Hepatocyte (in vitro differentiated cells): ENCODE data around the gene PRAMEF7. TPM values are rescaled to one million over a fixed set of nuclear protein-coding genes. Genes with fewer than 3 reads are reported as not detected.
"Not testable (repeated sequence)": the region's sequence is repeated elsewhere in the genome, so short reads cannot be mapped to it uniquely, and the experiment has no call there.

Experiments used
- DNase-seq: peaks from one replicate; pipeline ENCODE4 v3.0.0-alpha.2; 2016; ENCODE audit warnings: low spot score
- H2AFZ ChIP-seq: fragments of 200-600 bp; sonication (generic); 2 replicates; pipeline ENCODE4 v1.6.0; 2016; ENCODE audit warnings: antibody characterized with exemption, mild to moderate bottlenecking
- H3K27ac ChIP-seq: fragments of 200-600 bp; sonication (generic); 2 replicates; pipeline ENCODE4 v1.5.1; 2016; ENCODE audit warnings: mild to moderate bottlenecking
- H3K27me3 ChIP-seq: fragments of 200-600 bp; sonication (generic); 2 replicates; pipeline ENCODE4 v1.6.1; 2016
- H3K36me3 ChIP-seq: fragments of 200-600 bp; sonication (generic); replicated peaks from 2 replicates; pipeline ENCODE4 v1.5.1; 2016; ENCODE audit warnings: low read depth; ENCODE audit not compliant: insufficient read depth
- H3K4me1 ChIP-seq: fragments of 200-600 bp; sonication (generic); 2 replicates; pipeline ENCODE4 v1.5.1; 2016; ENCODE audit warnings: mild to moderate bottlenecking, moderate library complexity; ENCODE audit not compliant: insufficient read depth
- H3K4me2 ChIP-seq: fragments of 200-600 bp; sonication (generic); 2 replicates; pipeline ENCODE4 v1.6.0; 2016
- H3K4me3 ChIP-seq: fragments of 200-600 bp; sonication (generic); 2 replicates; pipeline ENCODE4 v1.5.1; 2016; ENCODE audit warnings: mild to moderate bottlenecking
- H3K79me2 ChIP-seq: fragments of 200-600 bp; sonication (generic); 2 replicates; pipeline ENCODE4 v1.6.0; 2017; ENCODE audit warnings: mild to moderate bottlenecking
- H3K9me2 ChIP-seq: fragments of 200-600 bp; sonication (generic); replicated peaks from 2 replicates; pipeline ENCODE4 v1.6.0; 2017; ENCODE audit warnings: mild to moderate bottlenecking; ENCODE audit not compliant: insufficient read depth
- H3K9me3 ChIP-seq: fragments of 200-600 bp; sonication (generic); 2 replicates; pipeline ENCODE4 v1.5.1; 2016; ENCODE audit warnings: low read depth, mild to moderate bottlenecking
- H4K20me1 ChIP-seq: fragments of 200-600 bp; sonication (generic); 2 replicates; pipeline ENCODE4 v1.6.0; 2016; ENCODE audit warnings: mild to moderate bottlenecking; ENCODE audit not compliant: insufficient read depth, poor library complexity, severe bottlenecking
- WGBS: methylation state at CpG from one replicate; pipeline ENCODE4 v1.1.6; 2016; ENCODE audit warnings: low lambda C conversion rate; ENCODE audit errors: missing lambda C conversion rate; 5-methylcytosine and 5-hydroxymethylcytosine counted together
- polyA plus RNA-seq: library from polyadenylated mRNA; unstranded; fragments of >200 nt; fragmentation: Nextera tagmentation; extraction: Ambion mirVana; gene quantifications from 2 replicates; pipeline ENCODE4 v1.2.1, GENCODE V29; 2016
- total RNA-seq: library from RNA; depleted of rRNA; stranded (reverse); fragments of >200 nt; gene quantifications from 2 replicates; pipeline ENCODE4 v1.2.3, GENCODE V29; 2014

The PRAMEF7 gene
- not detected in 2 replicates for total RNA-seq
- not detected in 2 replicates for polyA plus RNA-seq

DNA sequence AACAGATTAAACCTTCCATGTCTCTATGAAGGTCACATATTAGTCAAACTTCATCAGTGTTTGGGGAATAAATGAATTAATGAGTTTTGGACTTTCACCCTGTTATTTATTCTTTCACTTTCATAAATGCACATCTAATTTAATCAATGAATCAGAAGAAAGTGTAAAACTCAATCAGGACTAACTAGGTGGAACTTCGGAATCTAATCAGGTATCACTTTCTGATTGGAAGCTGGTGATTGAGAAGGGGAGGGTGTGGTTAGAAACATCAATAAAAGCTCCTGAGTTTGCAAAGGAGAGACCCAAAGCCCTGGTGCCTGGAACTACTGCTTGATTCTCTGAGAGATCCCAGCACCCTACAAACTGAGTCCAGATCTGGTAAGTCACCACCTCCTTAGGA is at the start of gene PRAMEF7:
PRAMEF7 (plus strand) TSS at position 301 of the 400 bp plus-strand sequence. CDS start 1,083 bp downstream, outside the sequence.
- not testable (repeated sequence) for H4K20me1 ChIP-seq, H3K79me2 ChIP-seq, H3K9me3 ChIP-seq, H3K27ac ChIP-seq, H3K36me3 ChIP-seq, H2AFZ ChIP-seq, H3K27me3 ChIP-seq, H3K4me2 ChIP-seq, DNase-seq, H3K9me2 ChIP-seq, H3K4me3 ChIP-seq, H3K4me1 ChIP-seq
- WGBS, result no CpG with 5 or more reads among the region's 1 CpG

DNA sequence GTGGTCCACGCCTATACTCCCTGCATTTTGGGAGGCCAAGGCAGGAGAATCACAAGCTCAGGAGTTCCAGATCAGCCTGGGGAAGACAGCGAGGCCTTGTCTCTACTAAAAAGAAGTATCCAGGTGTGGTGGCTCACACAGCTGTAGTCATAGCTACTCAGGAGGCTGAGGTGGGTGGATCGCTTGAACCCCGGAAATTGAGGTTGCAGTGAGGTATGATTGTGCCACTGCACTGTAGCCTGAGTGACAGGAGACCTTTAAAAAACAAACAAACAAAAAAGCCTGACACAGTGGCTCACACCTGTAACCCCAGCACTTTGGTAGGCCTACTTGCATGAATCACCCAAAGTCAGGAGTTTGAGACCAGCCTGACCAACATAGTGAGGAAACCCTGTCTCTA is 38.0 kb upstream of the PRAMEF7 start:
- not testable (repeated sequence) for H3K4me3 ChIP-seq, H3K4me1 ChIP-seq, H3K79me2 ChIP-seq, H4K20me1 ChIP-seq, H3K4me2 ChIP-seq, H3K9me3 ChIP-seq, H2AFZ ChIP-seq, H3K9me2 ChIP-seq, DNase-seq, H3K27ac ChIP-seq, H3K27me3 ChIP-seq, H3K36me3 ChIP-seq
- WGBS, result 61% methylated on average over 4 of the region's 4 CpGs

DNA sequence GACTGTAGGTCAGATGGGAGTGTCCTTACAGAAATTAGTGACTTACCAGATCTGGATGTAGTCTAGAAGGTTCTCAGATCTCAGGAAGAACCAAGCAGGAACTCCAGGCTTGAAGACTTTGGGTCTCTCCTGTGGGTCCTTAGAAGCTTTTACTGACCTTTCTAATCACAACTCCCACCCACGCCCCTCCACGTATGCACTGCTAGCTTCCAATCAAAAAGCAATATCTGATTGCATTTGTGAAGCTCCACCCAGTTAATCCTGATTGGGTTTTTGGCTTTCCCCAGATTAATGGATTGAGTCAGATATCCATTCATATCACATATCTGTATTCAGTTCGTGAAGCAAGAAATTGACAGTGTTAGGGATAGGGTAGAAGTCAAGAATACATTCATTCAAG is 30.3 kb upstream of the PRAMEF7 start, which contains the start of gene PRAMEF4:
PRAMEF4 (minus strand) TSS at position 101 of the 400 bp plus-strand sequence. CDS start 2,807 bp downstream, outside the sequence.
- H3K36me3 ChIP-seq, H3K79me2 ChIP-seq, H3K4me3 ChIP-seq, H3K27me3 ChIP-seq, DNase-seq, H3K4me1 ChIP-seq, H3K9me3 ChIP-seq, H3K4me2 ChIP-seq, H2AFZ ChIP-seq, H4K20me1 ChIP-seq, H3K27ac ChIP-seq, H3K9me2 ChIP-seq: not testable (repeated sequence)
- 50% methylated on average over 3 of the region's 3 CpGs for WGBS

DNA sequence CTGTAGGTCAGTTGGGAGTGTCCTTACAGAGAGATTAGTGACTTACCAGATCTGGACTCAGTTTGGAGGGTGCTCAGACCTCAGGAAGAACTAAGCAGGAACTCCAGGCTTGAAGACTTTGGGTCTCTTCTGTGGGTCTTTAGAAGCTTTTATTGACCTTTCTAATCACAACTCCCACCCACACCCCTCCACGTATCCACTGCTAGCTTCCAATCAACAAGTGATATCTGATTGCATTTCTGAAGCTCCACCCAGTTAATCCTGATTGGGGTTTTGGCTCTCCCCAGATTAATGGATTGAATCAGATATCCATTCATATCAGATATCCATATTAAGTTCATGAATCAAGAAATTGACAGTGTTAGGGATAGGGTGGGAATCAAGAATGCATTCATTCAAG is 18.2 kb upstream of the PRAMEF7 start, which contains the start of gene PRAMEF10:
PRAMEF10 (minus strand) TSS at position 101 of the 400 bp plus-strand sequence. CDS start 2,423 bp downstream, outside the sequence.
- H3K4me3 ChIP-seq, H2AFZ ChIP-seq, H3K4me1 ChIP-seq, H3K27me3 ChIP-seq, H3K36me3 ChIP-seq, H3K9me3 ChIP-seq, H3K9me2 ChIP-seq, H3K79me2 ChIP-seq, DNase-seq, H4K20me1 ChIP-seq, H3K4me2 ChIP-seq, H3K27ac ChIP-seq: not testable (repeated sequence)
- WGBS, result 33% methylated on average over 1 of the region's 1 CpG

DNA sequence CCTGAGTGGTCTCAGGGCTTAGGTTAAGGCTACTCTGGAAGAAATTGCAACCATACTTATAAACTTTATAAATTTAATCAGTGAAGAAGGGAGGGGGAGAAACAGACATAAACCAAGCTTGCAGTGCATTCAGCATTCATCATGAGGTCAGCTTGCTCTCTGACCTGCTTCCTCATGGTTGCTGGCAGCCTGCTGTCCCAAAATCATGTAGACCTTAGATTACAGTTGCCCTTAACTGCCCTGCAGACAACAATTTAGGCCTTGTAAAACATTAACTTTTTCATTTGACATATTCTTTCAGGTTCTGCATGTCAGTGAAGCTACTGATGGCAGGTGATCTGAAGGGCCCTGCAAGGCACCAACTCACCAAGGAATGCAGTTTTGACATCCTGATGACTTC is 17.2 kb upstream of the PRAMEF7 start:
- not testable (repeated sequence) for H2AFZ ChIP-seq, H3K79me2 ChIP-seq, H3K36me3 ChIP-seq, H3K27ac ChIP-seq, H3K4me1 ChIP-seq, H3K9me2 ChIP-seq, H3K4me2 ChIP-seq, H3K9me3 ChIP-seq, H4K20me1 ChIP-seq, H3K4me3 ChIP-seq, H3K27me3 ChIP-seq, DNase-seq

DNA sequence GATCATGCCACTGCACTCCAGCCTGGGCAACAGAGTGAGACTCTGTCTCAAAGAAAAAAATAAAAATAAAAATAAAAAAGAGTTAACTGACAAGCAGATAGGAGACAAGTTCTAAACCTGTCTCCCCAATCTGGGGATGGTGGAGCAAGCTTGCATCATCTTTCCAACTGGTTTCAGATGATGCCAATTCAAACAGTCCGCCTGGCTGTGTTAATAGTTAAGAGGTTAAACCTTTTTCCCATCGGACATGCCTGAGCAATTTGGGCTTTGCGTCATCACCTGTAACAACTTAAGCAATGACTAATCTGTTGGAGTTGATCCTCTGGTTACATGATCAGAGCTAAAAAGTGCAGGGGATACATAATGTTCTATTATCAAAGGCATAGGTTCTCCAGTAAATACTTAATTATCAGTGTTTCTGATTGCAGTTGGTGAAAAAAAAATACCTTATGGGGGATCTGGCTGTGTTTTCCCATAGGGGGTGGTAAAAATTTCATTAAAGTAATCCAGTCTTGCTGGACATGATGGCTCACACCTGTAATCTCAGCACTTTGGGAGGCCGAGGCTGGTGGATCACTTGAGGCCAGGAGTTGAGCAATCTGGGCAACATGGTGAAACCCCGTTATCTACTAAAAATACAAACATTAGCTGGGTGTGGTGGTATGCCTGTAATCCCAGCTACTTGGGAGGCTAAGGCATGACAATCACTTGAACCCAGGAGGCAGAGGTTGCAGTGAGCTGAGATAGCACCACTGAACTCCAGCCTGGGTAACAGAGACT is 12.4 kb upstream of the PRAMEF7 start:
- H3K79me2 ChIP-seq, H3K4me2 ChIP-seq, H3K27me3 ChIP-seq, H2AFZ ChIP-seq, H3K9me3 ChIP-seq, H3K27ac ChIP-seq, H4K20me1 ChIP-seq, H3K4me1 ChIP-seq, H3K4me3 ChIP-seq, H3K9me2 ChIP-seq, H3K36me3 ChIP-seq, DNase-seq: not testable (repeated sequence)
- WGBS, result 78% methylated on average over 4 of the region's 5 CpGs

DNA sequence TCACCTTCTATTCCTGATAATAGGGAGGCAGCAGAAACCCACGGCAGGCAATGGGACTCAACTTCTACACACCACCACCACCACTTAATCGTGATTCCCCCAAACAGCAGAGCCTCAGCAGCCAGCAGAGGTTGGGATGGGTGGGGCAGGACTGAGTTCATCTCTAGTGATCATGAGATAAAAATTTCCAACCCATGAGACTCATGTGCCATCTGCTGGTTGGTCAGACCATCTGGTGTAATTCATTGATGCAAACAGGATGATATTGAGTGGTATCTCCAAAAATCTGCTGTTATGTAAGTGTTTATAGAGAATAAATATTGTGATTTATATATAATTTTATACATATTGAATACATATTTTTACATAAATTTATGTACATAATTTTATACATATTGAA is 5.3 kb downstream of the PRAMEF7 start:
- H3K9me3 ChIP-seq, H3K27ac ChIP-seq, H3K27me3 ChIP-seq, H4K20me1 ChIP-seq, H3K9me2 ChIP-seq, H3K36me3 ChIP-seq, H2AFZ ChIP-seq, DNase-seq, H3K79me2 ChIP-seq, H3K4me3 ChIP-seq, H3K4me1 ChIP-seq, H3K4me2 ChIP-seq: not testable (repeated sequence)
- WGBS, result 63% methylated on average over 2 of the region's 2 CpGs

DNA sequence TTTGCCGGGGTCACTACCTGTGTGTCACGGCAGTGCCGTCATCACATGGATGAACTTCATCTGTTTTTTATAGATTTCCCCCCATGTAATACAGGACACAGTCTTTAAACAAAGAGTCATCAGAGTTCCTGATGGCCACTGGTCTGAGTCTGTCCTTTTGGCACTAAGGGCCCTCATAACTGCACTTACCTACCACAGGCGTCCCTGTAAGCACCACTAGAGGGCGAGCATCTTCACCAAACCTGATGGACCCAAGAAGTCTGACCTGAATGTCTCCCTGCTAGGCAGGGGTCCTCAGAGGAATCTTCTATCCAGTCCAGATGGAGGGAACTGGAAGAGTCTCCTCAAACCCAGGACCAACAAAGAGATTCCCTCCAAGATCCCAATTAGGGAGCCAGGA is 8.0 kb downstream of the PRAMEF7 start:
- not testable (repeated sequence) for H3K4me1 ChIP-seq, H3K4me3 ChIP-seq, H3K27me3 ChIP-seq, H2AFZ ChIP-seq, H3K4me2 ChIP-seq, H3K36me3 ChIP-seq, H3K79me2 ChIP-seq, H4K20me1 ChIP-seq, H3K9me3 ChIP-seq, H3K9me2 ChIP-seq, DNase-seq, H3K27ac ChIP-seq
- WGBS, result 61% methylated on average over 4 of the region's 5 CpGs

DNA sequence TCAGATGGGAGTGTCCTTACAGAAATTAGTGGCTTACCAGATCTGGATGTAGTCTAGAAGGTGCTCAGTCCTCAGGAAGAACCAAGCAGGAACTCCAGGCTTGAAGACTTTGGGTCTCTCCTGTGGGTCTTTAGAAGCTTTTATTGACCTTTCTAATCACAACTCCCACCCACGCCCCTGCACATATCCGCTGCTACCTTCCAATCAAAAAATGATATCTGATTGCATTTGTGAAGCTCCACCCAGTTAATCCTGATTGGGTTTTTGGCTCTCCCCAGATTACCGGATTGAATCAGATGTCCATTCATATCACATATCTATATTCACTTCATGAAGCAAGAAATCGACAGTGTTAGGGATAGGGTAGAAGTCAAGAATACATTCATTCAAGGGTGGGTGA is 31.1 kb downstream of the PRAMEF7 start, which contains the start of gene PRAMEF6:
PRAMEF6 (minus strand) TSS at position 101 of the 400 bp plus-strand sequence. CDS start 5,062 bp downstream, outside the sequence.
- not testable (repeated sequence) for H3K79me2 ChIP-seq, DNase-seq, H3K27me3 ChIP-seq, H3K4me1 ChIP-seq, H4K20me1 ChIP-seq, H3K9me3 ChIP-seq, H3K9me2 ChIP-seq, H3K4me3 ChIP-seq, H2AFZ ChIP-seq, H3K4me2 ChIP-seq, H3K27ac ChIP-seq, H3K36me3 ChIP-seq
- 82% methylated on average over 4 of the region's 4 CpGs for WGBS
